Measurements from ENCODE around the gene CSNK1A1. TPM values are rescaled to one million over a fixed set of nuclear protein-coding genes. Genes with fewer than 3 reads are reported as not detected.

The CSNK1A1 gene
- total RNA-seq (2022; extraction: Qiagen RNA extraction) = 115 to 151 TPM (median 137 TPM) in 5 replicates

GRCh38 chr5:149551227-149552037, at the start of gene CSNK1A1:
Gene CSNK1A1, minus strand, starts transcription at chr5:149551439. Its CDS starts 475 bp downstream, at chr5:149550964.

GRCh38 chr5:149581192-149581861, 30.1 kb upstream of the CSNK1A1 start, which contains the start of gene ARHGEF37:
Gene ARHGEF37, plus strand, starts transcription at chr5:149581498. Its CDS starts 16,272 bp downstream, at chr5:149597770.

Other genes with a start within 250 kb of the CSNK1A1 start
- gene GRPEL2, start 205.9 kb downstream of the CSNK1A1 start, total RNA-seq (2022; extraction: Qiagen RNA extraction) = 7.0 to 8.4 TPM (median 7.4 TPM) in 5 replicates
- gene PCYOX1L, start 193.4 kb downstream of the CSNK1A1 start, total RNA-seq (2022; extraction: Qiagen RNA extraction) = 1.9 to 3.2 TPM (median 2.6 TPM) in 5 replicates
- not detected in 5 replicates for gene IL17B, start 172.1 kb downstream of the CSNK1A1 start, total RNA-seq (2022; extraction: Qiagen RNA extraction)
- 1.7 to 2.3 TPM (median 1.9 TPM) in 5 replicates for gene ARHGEF37, start 30.1 kb upstream of the CSNK1A1 start, total RNA-seq (2022; extraction: Qiagen RNA extraction)
- gene PPARGC1B, start 178.9 kb upstream of the CSNK1A1 start, total RNA-seq (2022; extraction: Qiagen RNA extraction) = 5.2 to 6.9 TPM (median 6.2 TPM) in 5 replicates